Tibial nerve (tissue), 4 donors: Measurements from ENCODE around the gene TMED1. TPM values are rescaled to one million over a fixed set of nuclear protein-coding genes. Genes with fewer than 3 reads are reported as not detected.
"Not testable (repeated sequence)": the region's sequence is repeated elsewhere in the genome, so short reads cannot be mapped to it uniquely, and the experiment has no call there.

Experiments
- DNase-seq, 2 donors: peaks; one replicate each; pipeline ENCODE4 v3.0.0-alpha.2; 2019; ENCODE audit warnings: low spot score in 2 of 2
- H3K27ac ChIP-seq, 4 donors: fragments of 200-600 bp; sonication (generic) in 3 of 4; one replicate each; pipeline ENCODE4 v1.5.1; 2017 to 2019; ENCODE audit warnings: mild to moderate bottlenecking in 1 of 4
- H3K27me3 ChIP-seq, 2 donors: fragments of 200-600 bp; sonication (generic) in 1 of 2; one replicate each; pipeline versions ENCODE4 v1.5.1 to v1.6.0; 2017 to 2019
- H3K36me3 ChIP-seq, 3 donors: fragments of 200-600 bp; sonication (generic); one replicate each; pipeline ENCODE4 v1.5.1; 2018 to 2019
- H3K4me1 ChIP-seq, 4 donors: fragments of 200-600 bp; sonication (generic) in 3 of 4; one replicate each; pipeline ENCODE4 v1.5.1; 2017 to 2019
- H3K4me3 ChIP-seq, 4 donors: fragments of 200-600 bp; sonication (generic) in 3 of 4; one replicate each; pipeline ENCODE4 v1.5.1; 2017 to 2019; ENCODE audit warnings: mild to moderate bottlenecking in 1 of 4, moderate library complexity in 1 of 4
- H3K9me3 ChIP-seq, 4 donors: fragments of 200-600 bp; sonication (generic) in 3 of 4; one replicate each; pipeline ENCODE4 v1.5.1; 2017 to 2019
- EP300 ChIP-seq, 2 donors: sonication (generic); formaldehyde crosslinking; IDR thresholded peaks; one replicate each; pipeline ENCODE4 v1.6.1; 2017; ENCODE audit warnings: antibody characterized with exemption in 2 of 2, mild to moderate bottlenecking in 1 of 2
- POLR2A ChIP-seq, 2 donors: fragments of 450-650 bp; IDR thresholded peaks; one replicate each; pipeline ENCODE4 v1.6.1; 2017; ENCODE audit warnings: antibody characterized with exemption in 2 of 2, mild to moderate bottlenecking in 2 of 2, moderate library complexity in 2 of 2
- WGBS, 2 donors: methylation state at CpG; one replicate each; pipeline ENCODE4 v1.1.5; 2018; 5-methylcytosine and 5-hydroxymethylcytosine counted together
- total RNA-seq, 4 donors: library from RNA; depleted of rRNA; stranded (reverse); fragments of >200 nt; gene quantifications; one replicate each; pipeline ENCODE4 v1.1.0, GENCODE V29; 2016
- TF ChIP-seq, protein P1 (sequence below), 5 experiments: fragments of 200-600 bp in 3 of 5; fragments of 450-650 bp in 2 of 5; sonication (generic) in 3 of 5; IDR thresholded peaks; one replicate each; pipeline ENCODE4 v1.5.1; 2016 to 2019; ENCODE audit warnings: antibody characterized with exemption in 5 of 5, mild to moderate bottlenecking in 3 of 5, moderate library complexity in 2 of 5

Gene TMED1
- total RNA-seq, 4 donors from 2014 or later, result 18.0 to 33.7 (median 29.7) TPM

DNA sequence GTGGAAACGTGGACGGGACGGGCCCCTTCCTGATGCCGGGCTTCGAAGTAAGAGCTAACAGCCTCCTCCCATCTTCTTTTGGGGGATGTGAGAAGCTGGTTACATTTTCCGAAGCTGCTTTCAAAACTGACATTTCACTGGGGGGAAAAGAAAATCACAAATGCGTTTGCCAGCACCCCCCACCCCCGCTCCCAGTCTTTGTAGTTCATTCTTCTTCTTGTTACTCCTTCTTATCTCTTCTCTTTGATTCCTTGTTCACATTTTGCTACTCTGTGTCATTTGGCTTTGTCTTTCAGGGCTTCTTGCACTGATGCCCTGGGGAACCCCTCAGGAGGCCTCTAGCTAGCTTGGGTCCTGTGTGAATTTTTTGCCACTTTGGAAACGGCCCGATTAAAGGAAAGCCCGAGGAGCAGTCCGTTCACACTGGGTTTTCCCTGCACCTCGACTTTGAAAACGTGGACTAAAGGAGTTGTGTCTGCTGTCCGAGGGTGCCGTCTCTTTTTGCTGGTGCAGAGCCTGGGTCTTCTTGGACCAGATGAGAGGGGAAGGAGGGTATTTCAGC, 36.6 kb upstream of the TMED1 start:
- no peaks in the 10 kb centered on the region for H3K36me3 ChIP-seq
- TF ChIP-seq EP300 (IDR thresholded peaks at IDR 0.05) (no peak), POLR2A (IDR thresholded peaks at IDR 0.05) (no peak)
- TF ChIP-seq, protein P1, sequence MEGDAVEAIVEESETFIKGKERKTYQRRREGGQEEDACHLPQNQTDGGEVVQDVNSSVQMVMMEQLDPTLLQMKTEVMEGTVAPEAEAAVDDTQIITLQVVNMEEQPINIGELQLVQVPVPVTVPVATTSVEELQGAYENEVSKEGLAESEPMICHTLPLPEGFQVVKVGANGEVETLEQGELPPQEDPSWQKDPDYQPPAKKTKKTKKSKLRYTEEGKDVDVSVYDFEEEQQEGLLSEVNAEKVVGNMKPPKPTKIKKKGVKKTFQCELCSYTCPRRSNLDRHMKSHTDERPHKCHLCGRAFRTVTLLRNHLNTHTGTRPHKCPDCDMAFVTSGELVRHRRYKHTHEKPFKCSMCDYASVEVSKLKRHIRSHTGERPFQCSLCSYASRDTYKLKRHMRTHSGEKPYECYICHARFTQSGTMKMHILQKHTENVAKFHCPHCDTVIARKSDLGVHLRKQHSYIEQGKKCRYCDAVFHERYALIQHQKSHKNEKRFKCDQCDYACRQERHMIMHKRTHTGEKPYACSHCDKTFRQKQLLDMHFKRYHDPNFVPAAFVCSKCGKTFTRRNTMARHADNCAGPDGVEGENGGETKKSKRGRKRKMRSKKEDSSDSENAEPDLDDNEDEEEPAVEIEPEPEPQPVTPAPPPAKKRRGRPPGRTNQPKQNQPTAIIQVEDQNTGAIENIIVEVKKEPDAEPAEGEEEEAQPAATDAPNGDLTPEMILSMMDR (IDR thresholded peaks at IDR 0.05), result no peak
- peak overlapping the region; percentile 45 to 95 (median 66) for H3K4me3 ChIP-seq
- H3K27ac ChIP-seq, result peak overlapping the region; percentile 2 to 93 (median 90)
- 9 to 15% methylated on average over 16 of the region's 16 CpGs for WGBS, 2 donors
- H3K4me1 ChIP-seq, result peaks cover 0 to 56% (median 11%) of the 10 kb centered on the region in 4 donors
- no peaks in the 10 kb centered on the region for H3K27me3 ChIP-seq
- no peaks in the 10 kb centered on the region for H3K9me3 ChIP-seq
- no peak for DNase-seq

GRCh38 chr19:10871711-10872545, 35.9 kb upstream of the TMED1 start:
- WGBS, 2 donors, result 1 to 2% methylated on average over 47 to 52 of the region's 90 CpGs
- no peak for DNase-seq
- peak overlapping the region; percentile 23 to 93 (median 90) for H3K27ac ChIP-seq
- no peaks in the 10 kb centered on the region for H3K9me3 ChIP-seq
- no peaks in the 10 kb centered on the region for H3K36me3 ChIP-seq
- TF ChIP-seq, protein P1 (IDR thresholded peaks at IDR 0.05), result peak in 2 of 5 experiments; percentile 48 to 54
- TF ChIP-seq EP300 (IDR thresholded peaks at IDR 0.05), result no peak
- H3K4me1 ChIP-seq, result peaks cover 0 to 49% (median 8%) of the 10 kb centered on the region in 4 donors
- H3K27me3 ChIP-seq, result no peaks in the 10 kb centered on the region
- peak overlapping the region; percentile 45 to 95 (median 66) for H3K4me3 ChIP-seq

GRCh38 chr19:10870955-10871603, 35.1 kb upstream of the TMED1 start, which contains the start of gene CARM1:
TSS of gene CARM1 (plus strand) at chr19:10871553. CDS start at chr19:10871703, 150 bp downstream.
- Histone ChIP-seq H3K9me3 (no peaks in the 10 kb centered on the region), H3K4me1 (peaks cover 0 to 41% (median 7%) of the 10 kb centered on the region in 4 donors), H3K4me3 (peak within 1 kb of the TSS; percentile 45 to 95 (median 66)), H3K27me3 (no peaks in the 10 kb centered on the region), H3K36me3 (no peaks in the 10 kb centered on the region), H3K27ac (peak within 1 kb of the TSS; percentile 83 to 93 (median 90))
- no peak for TF ChIP-seq POLR2A (IDR thresholded peaks at IDR 0.05)
- TF ChIP-seq, protein P1 (IDR thresholded peaks at IDR 0.05), result peak; percentile 64 to 98 (median 87)
- peak; percentile 10 to 47 for TF ChIP-seq EP300 (IDR thresholded peaks at IDR 0.05)
- peak; percentile 98 to 99 for DNase-seq
- WGBS, 2 donors, result 0 to 1% methylated on average over 24 to 40 of the region's 99 CpGs

DNA sequence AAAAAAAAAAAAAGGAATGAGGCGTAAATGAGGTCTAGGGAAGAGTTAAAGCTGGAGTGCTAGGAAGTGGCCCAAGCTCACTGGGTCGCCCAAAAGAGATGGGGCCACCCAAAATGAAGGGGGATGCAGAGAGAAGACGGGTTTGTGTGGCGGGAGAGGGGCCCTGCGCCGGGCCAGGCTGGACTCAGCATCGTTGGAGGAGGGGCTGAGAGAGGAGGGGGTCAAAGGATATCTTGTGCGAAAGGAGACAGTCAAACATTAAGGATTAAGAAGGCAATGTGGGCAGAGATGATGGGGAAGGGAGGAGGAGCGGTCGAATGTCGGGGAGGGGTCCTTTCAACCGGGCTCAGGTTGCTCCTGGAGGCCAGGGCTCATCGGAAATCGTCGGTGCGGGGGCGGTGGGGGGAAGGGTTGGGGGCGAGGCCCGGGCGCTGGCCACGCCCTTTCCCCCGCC, 34.5 kb upstream of the TMED1 start:
- H3K27me3 ChIP-seq, result no peaks in the 10 kb centered on the region
- peak overlapping the region; percentile 83 to 91 (median 86) for H3K27ac ChIP-seq
- H3K36me3 ChIP-seq, result no peaks in the 10 kb centered on the region
- no peaks in the 10 kb centered on the region for H3K9me3 ChIP-seq
- H3K4me1 ChIP-seq, result peaks cover 0 to 35% (median 5%) of the 10 kb centered on the region in 4 donors
- WGBS, 2 donors, result 1 to 2% methylated on average over 18 to 22 of the region's 22 CpGs
- H3K4me3 ChIP-seq, result peak overlapping the region; percentile 36 to 58 (median 46)
- TF ChIP-seq POLR2A (IDR thresholded peaks at IDR 0.05), result no peak
- TF ChIP-seq, protein P1 (IDR thresholded peaks at IDR 0.05), result no peak
- TF ChIP-seq EP300 (IDR thresholded peaks at IDR 0.05), result no peak
- no peak for DNase-seq

DNA sequence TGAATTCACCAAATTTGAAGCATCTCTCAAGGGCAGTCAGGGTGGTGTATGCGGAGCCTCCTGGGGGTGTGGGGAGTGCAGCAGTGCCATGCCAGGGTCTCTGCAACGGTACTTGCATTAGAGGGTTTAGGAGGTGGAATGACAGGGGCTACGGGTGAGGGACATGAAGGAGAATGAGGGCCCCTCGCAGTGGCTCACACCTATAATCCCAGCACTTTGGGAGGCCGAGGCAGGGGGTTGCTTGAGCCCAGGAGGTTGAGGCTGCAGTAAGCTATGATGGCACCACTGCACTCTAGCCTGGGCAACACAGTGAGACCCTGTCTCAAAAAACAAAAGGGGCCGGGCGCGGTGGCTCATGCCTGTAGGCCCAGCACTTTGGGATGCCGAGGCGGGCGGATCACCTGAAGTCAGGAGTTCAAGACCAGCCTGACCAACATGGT, 33.9 kb upstream of the TMED1 start:
- H3K4me3 ChIP-seq, DNase-seq, H3K9me3 ChIP-seq, H3K27ac ChIP-seq, H3K36me3 ChIP-seq, H3K27me3 ChIP-seq: not testable (repeated sequence)
- H3K4me1 ChIP-seq, result peaks cover 0 to 29% (median 5%) of the 10 kb centered on the region in 4 donors
- WGBS, 2 donors, result 91 to 94% methylated on average over 11 of the region's 11 CpGs
